GM19328 (cell line): ENCODE data around the gene CLCA1.

Experiments used
- ATAC-seq: cut with Tn5 transposase; IDR thresholded peaks from one replicate; pipeline ENCODE4 v1.9.1; 2021; ENCODE audit warnings: mild to moderate bottlenecking, moderate library complexity; ENCODE audit not compliant: unreplicated experiment

Gene CLCA1

DNA sequence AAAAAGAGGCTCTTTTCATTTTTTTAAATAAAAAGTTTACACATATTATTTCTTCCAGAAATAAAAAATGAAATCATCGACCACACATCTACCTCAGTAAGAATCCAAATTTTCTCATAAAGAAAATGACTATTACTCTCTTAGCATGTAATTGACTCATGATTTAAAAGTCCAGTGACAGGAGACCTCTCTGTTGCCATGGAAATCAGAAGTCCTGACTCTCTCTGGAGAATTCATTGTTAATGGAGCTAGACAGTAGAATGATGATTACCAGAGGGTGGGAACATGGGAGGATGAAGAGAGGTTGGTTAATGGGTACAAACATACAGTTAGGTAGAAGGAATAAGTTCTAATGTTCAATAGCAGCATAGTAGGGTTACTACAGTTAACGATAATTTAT lies 73.1 kb downstream of the CLCA1 start:
- ATAC-seq, result no peak

DNA sequence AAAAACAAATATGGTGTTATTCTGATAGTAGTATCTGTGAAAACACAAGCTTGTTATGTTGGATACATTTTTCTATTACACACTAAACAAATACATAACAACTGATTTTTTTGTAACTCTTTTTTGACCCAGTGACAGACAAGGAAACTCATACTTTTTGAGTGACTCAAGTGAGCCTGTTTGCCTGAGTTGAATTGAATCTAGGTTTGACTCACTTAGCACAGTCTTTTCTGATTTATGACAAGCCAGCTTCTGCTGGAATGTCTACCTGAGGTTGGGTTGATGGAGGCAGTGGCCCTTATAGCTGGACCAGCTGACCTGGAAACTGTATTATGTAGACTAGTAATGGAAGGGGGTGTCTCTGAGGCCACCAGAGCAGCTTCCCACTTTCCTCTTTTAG lies 73.9 kb downstream of the CLCA1 start:
- no peak for ATAC-seq

GRCh38 chr1:86546787-86547221 lies 78.1 kb downstream of the CLCA1 start, which contains the start of gene CLCA4:
Gene CLCA4, plus strand, starts transcription at chr1:86547078. Its CDS starts 42 bp downstream, at chr1:86547120.
- no peak for ATAC-seq

- no peak for ATAC-seq
Observed at GRCh38 chr1:86548839-86549238, 80.1 kb downstream of the CLCA1 start.
